Stimulated activated CD8-positive, alpha-beta memory T cell treated with anti-CD3 and anti-CD28 coated beads, Interleukin-7, amount 100 ng/mL, for 1 hour (primary cell): ENCODE results near the gene ATXN7L1.
"Not testable (repeated sequence)": the region's sequence is repeated elsewhere in the genome, so short reads cannot be mapped to it uniquely, and the experiment has no call there.

Source experiments
- DNase-seq, 2 donors: peaks; one replicate each; pipeline ENCODE4 v3.0.0-alpha.2; 2020; ENCODE audit warnings: low read depth in 2 of 2

ATXN7L1 gene

DNA sequence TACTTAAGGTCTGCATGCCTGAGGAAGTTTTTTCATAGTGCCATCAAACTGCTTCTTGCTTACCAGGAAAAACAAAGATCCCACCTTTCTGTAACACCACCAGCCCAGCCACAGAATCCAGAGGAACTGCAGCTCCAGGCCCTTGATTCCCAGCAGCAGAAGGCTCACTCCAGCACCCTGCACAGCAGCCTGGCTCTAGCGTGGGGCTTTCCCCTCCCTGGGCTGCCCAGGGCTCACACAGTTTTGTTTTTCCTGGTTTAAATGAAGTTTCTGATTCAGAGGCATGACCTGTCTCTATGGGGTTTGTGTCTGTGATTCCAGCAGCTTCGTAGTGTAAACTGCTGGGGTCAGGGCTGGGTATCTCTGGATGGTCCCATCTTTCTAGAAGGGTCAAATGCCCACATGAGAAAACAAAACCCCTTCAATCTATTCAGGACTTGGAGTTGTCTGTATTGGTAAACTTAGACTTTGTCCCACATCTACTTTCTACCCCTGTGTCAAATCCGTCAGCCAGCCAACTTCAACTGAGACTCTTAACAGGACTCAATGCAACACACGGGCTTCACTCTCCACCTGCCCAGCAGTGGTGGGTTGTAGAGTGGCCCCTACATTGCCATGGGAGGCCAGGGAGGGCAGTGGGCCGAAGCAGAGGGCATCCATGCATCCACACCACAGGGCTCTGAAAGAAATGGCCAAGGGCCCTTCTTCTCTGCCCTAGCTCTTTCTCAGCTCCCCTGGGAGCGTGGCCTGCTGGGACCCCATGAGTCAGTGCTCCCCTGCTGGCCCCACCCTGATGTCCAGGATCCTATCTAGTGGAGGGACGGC, 73.6 kb downstream of the ATXN7L1 start:
- no peak for DNase-seq

- no peak for DNase-seq
Observed at GRCh38 chr7:105800849-105801534, 75.4 kb downstream of the ATXN7L1 start.

DNA sequence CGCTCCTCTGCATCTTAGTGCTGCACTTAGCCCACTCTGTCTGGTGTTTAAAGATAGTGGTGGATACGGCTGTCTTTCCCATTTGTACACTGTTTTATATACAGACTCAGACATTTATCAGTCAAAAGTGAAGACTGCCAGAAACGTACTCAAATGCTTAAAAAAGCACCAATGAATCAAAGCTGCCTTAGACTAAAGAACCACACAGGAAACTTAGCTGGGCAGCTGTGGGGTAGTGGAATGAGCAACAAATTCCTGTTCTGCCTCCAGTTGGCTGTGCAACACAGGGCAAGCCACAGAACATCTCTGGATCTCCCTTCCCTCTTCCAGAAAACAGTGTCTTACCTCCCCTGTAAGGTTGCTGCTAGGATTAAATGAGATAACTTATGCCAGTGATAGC, 76.0 kb downstream of the ATXN7L1 start:
- no peak for DNase-seq

GRCh38 chr7:105799677-105800076, 76.7 kb downstream of the ATXN7L1 start:
- no peak for DNase-seq

- DNase-seq, result no peak
Observed at GRCh38 chr7:105799006-105799405, 77.4 kb downstream of the ATXN7L1 start.

- no peak for DNase-seq
Observed at GRCh38 chr7:105797652-105798051, 78.7 kb downstream of the ATXN7L1 start.

- no peak for DNase-seq
Observed at GRCh38 chr7:105796365-105796764, 80.0 kb downstream of the ATXN7L1 start.

GRCh38 chr7:105794741-105795729, 81.4 kb downstream of the ATXN7L1 start:
- no peak for DNase-seq

- DNase-seq, result no peak
Observed at GRCh38 chr7:105792488-105793370, 83.7 kb downstream of the ATXN7L1 start.

GRCh38 chr7:105791926-105792325, 84.5 kb downstream of the ATXN7L1 start:
- DNase-seq, result no peak

DNA sequence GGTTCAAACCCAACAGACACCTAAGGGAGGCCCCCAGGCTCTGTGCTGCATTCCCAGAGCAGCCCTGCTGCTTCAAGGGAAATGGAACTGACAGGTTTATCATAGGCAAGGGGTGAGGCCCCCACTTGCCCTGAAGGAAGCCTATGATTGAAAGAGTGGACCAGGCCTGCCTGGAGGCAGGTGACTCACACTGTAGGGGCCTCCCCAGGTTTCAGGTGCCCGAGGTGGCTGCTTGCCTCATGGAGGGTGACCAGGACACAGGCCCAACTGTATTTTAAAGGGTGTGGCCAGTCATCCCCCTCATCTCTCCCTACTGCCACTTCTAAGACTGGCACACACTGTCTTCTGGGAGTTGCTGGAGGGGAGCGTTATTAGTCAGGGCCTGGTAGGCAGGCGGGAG, 85.4 kb downstream of the ATXN7L1 start:
- DNase-seq, result no peak

DNA sequence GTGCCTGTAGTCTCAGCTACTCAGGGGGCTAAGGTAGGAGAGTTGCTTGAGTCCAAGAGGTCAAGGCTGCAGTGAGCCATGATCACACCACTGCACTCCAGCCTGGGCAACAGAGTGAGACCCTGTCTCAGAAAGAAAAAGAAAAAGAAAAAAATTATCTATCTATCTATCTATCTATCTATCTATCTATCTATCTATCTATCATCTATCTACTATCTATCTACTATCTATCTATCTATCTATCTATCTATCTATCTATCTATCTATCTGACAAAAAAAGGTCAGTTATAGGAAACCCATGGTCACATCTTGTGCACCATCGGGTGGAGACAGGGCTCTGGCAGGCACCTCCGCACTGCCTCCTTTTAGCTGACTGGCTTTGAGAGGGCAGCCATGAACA, 85.9 kb downstream of the ATXN7L1 start:
- DNase-seq, result not testable (repeated sequence)

GRCh38 chr7:105788816-105789349, 87.5 kb downstream of the ATXN7L1 start:
- no peak for DNase-seq

DNA sequence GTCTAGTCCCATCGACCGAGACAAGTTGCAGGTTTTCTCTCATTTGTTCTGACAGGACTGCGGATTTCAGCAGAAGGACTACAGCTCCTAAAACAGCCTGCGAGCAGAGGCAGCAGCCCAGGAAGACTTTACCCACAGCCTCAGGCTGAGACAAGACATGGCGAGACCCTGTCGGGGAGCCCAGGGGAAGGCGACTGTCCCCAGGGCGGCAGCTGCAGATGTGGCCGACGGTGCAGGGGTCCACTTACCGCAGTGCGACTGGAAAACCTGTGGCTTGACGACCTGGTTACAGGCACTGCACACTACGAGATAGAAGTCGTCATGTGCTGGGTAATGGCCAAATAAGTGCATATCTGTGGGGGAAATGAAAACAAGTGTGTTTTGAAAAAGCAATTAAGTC, 88.0 kb downstream of the ATXN7L1 start:
- DNase-seq, result no peak

GRCh38 chr7:105787793-105788192, 88.6 kb downstream of the ATXN7L1 start:
- DNase-seq, result no peak

DNA sequence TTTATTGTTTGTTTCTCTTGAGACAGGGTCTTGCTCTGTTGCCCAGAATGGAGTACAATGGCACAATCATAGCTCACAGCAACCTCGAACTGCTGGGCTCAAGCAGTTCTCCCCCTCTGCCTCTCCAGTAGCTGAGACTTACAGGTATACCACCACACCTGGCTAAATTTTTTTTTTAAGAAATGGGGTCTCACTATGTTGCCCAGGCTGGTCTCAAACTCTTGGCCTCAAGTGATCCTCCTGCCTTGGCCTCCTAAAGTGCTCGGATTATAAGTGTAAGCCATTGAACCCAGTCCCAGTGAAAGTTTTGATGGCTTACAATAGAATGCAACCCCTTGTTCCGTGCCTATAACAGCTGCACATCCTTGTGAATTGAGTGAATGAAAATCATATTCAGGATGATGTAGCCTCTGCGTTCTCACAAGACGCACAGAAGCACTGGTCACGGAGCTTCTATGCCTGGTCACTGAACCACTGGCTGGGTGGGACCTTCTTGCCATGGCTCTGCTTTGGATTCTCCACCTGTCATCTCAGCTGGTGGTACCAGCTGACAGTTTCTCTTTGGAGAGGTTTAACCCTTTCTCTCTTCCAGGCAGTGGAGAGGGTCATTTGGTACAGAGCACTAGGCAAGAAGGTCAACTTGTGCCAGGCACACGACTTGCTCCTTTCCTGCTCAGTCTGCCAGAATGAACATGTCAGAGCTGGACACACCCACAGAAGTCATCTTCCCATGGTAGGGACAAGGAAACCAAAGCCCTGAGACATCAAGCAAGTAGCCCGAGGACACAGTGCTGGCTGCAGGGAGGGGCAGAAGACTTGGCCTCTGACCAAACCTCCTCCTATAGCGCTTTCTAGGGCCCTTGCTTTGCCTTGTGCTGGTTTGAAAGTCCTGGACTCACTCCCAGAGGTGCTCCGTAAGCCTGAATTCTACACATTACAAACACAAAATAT, 89.6 kb downstream of the ATXN7L1 start:
- no peak for DNase-seq

DNA sequence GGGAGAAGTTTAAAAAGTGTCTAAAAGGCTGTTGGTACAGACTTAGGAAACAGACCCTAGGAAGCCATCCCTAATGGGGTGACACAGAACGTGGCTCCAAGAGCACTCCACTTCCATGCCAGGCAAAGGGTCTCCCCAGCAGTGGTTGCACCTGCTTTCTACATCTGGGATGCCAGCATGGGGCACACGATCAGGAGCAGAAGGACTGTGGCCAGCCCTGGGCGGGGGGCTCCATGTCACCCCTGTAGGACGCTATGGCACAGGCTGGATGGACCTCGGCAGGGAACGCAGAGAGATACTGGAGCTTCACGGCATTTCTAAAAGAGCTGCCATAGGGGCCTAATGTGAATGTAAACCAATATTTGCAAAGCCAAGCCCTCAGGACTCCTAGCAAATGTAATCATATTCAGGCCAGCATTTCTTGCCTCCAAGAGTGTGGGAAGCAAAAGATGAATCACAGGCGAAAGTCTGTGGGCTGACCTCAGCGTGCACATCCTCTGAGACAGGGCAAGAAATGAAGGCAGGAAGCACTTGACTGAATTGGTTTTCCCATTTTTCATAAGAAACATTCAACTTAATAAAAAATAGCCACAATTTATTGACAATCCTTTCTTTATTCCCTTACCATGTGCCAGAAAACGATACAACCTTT, 93.9 kb downstream of the ATXN7L1 start:
- no peak for DNase-seq

GRCh38 chr7:105779856-105780780, 96.3 kb downstream of the ATXN7L1 start:
- no peak for DNase-seq
